Measurements from ENCODE around the gene SF3B6.
"Not testable (repeated sequence)": the region's sequence is repeated elsewhere in the genome, so short reads cannot be mapped to it uniquely, and the experiment has no call there.

Gene SF3B6

DNA sequence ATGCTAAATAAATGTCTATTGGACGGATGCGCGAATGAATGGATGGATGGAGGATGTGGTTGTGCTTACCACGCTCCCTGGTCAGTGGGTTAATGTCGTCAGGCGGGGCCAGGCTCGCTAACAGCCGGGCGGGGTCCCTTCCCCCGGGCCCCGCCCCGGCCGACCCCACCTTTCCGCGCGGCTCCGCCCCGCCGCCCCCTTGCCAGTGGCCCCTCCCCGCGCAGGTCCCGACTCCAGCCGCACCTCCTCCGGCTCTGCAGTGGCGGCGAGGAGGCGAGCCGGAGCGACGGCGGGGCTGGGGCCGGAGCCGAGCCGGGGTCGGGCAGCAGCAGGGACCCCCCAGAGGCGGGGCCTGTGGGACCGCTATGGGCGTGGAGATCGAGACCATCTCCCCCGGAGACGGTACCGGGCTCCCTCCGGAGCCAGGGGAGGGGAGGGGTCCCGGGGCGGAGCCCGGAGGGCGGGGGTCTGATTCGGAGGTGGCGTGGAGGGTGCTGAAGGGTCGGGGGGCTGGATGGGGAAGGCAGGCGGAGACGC is 26.6 kb downstream of the SF3B6 start, which contains the start of gene FKBP1B:
TSS of gene FKBP1B (plus strand) at position 257 of the 537 bp plus-strand sequence. CDS start at position 366, 109 bp downstream.
- peak; percentile 47 for DNase-seq

DNA sequence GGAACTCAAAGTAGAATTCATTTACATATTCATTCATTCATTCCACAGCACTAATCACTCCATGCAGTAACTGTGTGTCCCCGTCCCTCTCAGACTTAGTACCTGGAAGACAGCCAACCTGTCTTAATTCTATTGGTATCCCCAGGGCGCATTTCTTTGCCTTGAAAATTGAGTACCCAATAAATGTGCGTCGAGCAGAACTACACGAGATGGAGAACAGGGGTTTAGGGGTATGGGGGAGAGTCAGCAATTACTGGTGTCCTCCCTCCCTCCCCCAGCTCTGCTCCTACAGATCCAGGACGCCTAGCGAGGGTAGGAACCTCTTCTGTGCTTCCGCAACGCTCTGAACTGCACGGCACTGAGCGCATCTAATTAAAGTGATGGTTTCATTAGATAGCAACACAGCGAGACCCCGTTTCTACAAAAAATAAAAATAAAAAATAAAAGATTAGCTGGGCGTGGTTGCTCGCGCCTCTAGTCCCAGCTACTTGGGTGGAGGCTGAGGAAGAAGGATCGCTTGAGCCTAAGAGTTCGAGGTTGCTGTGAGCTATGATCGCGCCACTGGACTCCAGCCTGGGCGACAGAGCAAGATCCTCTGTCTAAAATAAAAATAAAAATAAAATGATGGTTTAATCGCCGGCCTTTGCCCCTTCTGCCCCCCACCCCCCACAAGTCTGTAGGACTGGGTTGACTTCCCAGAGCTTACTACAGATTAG is 27.2 kb downstream of the SF3B6 start:
- no peak for DNase-seq

DNA sequence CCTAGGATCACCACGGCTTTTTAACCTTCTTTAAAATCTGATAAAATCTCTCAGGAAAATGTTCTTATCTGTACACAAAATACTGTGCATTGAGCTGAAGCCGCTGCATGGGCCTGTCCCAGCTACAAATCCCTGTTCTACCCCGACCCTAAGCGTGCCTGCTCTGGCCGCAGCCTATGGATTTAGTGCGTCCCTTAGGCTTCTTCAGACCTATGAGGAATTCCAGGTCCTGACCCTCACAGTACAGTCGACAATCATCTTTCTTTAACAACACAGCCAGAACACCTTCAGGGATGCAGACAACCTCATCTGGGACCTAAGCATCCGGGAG is 28.5 kb downstream of the SF3B6 start:
- DNase-seq = no peak

DNA sequence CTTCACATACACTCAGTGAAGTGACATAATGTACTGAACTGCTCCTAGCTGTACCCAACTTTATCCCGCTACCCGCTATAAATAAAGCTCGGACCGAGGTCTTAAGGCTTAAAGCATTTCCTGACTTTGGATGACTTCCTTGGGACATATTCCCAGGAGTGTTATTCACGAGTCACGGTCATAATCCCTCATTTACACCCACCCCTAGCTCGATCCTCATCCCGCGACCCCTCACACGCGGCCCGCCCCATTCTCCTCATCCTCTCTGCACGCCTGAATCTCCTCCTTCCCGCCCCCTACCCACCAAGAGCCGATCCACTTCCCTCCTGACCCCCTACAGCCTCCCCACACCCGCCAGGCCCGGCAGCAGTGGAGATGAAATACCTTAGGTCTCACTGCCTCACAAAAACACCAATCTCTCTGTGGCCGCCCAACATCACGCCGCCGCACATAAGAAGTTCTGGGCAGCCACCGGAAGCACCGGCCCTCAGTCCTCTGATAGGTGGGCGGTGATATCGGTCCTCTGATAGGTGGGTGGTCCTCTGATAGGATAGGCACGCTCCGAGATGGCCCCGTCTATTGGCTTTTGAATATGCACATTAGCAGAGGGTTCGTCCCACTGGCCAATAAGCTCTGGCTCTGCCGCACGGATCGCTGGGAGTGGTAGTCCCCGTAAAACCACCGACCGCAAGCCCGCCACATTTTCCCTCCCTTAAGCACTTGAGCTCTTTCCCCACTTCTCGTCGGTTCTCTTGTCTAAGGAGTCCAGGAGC is 29.0 kb downstream of the SF3B6 start, which contains the start of gene WDCP:
TSS of gene WDCP (minus strand) at position 462 of the 773 bp plus-strand sequence. CDS start 7,897 bp downstream, outside the sequence.
- peak; percentile 91 for DNase-seq

DNA sequence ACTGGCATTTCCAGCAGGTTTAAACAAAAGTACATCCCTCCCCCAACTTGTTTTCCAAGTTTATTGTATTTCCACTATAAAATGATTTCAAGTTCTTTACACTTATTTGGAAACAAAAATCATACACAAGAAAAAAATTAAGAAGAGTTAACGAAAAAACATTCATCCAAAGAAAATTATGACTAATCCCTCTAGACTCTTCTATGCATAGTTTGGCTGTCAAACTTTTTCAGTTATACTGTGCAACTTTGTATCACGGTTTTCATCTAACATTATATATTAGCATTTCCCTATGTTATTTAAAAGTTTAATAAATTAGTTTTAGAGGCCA is 29.6 kb downstream of the SF3B6 start:
- DNase-seq = no peak

DNA sequence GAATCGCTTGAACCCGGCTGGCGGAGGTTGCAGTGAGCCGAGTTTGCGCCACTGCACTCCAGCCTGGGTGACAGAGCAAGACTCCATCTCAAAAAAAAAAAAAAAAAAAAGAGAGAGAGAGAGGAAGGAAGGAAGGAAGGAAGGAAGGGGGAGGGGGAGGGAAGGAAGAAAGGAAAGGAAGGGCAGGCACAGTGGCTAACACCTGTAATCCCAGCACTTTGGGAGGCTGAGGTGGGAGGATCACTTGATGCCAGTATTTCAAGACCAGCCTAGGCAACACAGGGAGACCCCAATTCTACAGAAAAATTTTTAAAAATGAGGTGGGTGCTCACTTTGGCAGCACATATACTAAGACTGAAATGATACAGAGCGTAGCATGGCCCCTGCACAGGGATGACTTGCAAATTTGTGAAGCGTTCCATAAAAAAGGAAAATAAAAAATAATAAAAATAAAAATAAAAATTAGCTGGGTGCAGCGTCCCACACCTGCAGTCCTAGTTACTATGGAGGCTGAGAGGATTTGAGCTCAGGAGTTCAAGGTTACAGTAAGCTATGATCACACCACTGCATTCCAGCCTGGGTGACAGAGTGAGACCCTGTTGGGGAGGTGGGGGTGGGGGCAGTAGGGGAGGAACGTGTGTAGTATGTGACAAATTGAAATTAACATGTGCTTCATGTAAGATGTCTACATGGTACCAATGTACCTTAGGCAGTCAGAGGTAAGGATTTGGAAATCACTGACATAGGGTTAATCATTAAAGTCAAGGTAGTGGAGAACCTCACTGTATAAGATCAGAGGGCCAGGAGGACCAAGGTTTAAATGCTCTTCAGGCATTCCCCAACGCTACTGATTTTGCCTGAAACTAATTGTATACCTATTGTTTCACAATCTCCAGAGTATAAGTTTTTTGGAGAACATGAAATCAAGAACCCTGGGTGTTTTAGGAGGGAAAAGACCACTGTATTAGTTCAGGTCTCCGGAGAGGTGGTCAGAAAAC is 30.3 kb downstream of the SF3B6 start:
- no peak for DNase-seq

DNA sequence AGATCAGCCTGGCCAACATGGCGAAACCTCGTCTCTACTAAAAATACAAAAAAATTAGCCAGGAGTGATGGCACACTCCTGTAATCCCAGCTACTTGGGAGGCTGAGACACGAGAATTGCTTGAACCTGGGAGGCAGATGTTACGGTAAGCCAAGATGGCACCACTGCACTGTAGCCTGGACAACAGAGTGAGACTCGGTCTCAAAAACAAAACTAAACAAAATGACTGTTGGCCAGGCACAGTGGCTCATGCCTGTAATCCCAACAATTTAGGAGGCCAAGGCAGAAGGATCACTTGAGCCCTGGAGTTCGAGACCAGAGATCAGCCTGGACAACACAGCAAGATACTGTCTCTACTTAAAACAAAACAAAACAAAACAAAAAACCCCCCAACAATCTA is 33.0 kb downstream of the SF3B6 start:
- not testable (repeated sequence) for DNase-seq

DNA sequence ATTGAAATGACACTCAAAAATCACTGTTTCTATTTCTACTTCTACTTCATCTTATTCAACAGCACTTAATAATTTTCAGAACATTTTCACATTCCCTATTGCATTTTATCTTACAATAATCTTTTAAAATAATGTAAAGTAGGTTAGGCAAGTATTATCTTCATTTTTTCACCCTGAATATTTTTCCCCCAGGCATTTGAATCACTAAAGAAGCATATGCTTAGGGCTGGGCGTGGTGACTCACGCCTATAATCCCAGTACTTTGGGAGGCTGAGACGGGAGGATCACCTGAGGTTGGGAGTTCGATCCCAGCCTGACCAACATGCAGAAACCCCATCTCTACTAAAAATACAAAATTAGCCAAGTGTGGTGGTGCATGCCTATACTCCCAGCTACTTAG is 35.6 kb downstream of the SF3B6 start:
- no peak for DNase-seq

DNA sequence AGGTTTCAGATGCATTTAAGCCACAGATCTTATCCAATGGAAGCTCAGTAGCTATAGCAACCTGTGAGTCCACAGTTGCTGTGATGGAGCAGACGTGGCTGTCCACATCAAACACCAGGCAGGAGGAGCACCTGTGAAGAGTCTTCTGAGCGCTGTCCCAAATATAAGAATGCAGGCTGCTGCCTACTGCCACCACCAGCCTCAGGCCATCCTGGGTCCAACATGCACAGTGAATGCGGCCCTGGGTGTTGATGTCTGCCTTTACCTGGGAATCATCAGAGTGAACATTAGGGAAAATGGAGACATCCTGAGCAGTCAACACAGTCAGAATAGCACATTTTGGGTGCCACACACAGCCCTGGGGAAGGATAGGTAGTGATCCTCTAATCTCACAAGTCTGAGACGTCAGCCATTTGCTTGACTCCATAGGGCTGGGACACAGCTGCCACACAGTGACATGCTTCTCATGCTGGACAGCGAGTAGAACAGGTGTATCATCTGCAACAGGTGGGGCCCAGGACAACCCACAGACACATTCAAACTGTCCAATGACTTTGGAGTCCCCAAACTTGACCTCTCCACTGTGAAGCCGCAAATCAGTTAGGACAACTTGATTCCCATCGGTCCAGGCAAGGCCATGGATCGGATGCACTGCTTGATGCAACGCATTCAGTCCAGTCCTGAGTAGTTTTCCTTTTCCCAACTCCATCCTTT is 37.2 kb downstream of the SF3B6 start:
- no peak for DNase-seq

DNA sequence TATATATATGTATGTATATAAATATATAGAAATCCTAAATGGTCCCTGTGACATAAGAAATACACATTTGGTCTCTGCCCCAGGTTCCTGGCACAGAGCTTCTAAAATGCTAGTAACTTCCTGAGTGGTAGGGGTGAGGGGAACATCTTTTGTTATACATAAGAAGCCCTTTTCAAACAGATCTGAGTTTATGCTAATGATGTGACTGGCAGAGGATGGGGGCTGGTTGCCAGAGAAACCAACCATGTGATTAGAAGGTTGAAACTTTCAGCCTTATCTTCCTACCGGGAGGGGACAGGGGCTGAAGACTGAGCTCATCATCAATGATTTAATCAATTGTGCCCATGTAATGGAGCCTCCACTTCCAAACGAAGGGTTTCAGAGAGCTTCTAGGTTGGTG is 49.9 kb downstream of the SF3B6 start:
- DNase-seq = no peak

DNA sequence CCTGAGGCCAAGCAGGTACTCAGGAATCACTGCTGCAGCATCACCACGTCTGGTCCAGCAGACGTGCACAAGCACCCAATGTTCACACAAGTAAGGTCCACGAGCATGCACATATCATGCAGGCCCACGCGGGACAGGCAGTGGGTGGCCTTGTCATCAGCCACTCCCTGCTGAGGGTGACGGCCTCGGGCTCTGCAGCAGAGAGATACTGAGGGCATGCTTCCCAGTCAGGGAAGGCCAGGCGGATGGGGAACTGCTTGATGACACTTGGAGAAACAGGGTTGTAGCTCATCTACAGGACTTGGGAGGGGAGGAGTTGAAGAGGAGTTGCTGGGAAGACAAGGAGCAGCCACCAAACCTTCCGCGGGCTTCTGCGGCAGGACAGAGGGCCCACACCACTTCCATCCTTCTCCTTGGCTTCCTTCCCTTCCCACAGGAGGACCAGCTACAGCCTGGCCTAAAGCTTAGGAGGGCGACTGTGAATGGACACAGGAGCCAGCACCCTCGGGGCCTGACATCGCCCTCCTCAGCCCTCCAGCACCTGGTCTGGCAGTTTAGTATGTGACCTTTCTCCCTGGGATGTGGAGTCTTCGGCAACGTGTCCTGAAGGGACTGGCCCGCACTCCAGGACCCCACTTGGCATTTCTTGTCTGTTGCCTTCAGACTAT is 51.0 kb downstream of the SF3B6 start:
- DNase-seq = no peak

DNA sequence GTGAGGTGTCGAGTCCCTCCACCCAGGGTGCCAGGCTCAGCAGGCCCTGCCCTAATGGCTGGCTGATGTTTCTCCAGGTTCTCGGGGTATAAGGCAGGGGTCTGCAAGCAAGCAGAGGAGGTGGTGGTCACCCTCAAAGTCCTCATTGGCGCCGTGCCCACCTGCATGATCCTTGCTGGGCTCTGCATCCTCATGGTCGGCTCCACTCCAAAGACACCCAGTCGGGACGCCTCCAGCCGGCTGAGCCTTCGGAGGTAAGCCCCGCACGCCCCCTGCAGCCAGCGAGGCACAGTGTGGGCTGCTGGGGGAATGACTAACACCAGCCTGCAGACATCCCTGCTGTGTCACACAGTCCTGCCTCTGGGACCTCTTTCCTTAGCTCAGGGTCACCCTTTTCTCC is 52.1 kb downstream of the SF3B6 start:
- no peak for DNase-seq

DNA sequence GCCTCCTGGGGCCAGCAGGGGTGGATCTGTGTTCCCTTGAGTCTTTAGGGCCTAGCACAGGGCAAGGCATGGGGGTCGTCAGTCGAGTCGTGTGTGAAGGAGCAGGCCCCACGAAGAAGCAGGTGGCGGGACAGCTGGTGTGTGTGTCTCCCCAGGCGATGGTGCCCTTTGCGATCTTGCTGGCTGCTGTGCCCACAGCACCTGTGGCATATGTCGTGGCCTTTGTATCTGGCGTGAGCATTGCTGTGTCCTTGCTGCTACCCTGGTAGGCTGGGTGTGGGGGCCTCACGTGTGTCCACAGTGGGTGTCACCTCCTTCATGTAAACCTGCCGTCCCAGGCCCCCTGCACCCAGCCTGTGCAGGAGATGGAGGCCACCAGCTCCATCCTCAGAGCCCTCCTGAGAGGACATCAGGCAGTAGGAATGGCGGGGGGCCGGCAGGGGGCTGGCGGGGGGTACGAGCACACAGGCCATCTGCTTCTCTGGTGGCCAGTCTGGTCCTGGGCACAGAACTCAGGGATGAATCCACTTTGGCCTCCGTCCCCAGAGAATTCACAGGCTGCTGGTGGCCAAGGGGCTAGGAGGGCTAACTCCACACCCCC is 53.1 kb downstream of the SF3B6 start:
- DNase-seq = no peak

DNA sequence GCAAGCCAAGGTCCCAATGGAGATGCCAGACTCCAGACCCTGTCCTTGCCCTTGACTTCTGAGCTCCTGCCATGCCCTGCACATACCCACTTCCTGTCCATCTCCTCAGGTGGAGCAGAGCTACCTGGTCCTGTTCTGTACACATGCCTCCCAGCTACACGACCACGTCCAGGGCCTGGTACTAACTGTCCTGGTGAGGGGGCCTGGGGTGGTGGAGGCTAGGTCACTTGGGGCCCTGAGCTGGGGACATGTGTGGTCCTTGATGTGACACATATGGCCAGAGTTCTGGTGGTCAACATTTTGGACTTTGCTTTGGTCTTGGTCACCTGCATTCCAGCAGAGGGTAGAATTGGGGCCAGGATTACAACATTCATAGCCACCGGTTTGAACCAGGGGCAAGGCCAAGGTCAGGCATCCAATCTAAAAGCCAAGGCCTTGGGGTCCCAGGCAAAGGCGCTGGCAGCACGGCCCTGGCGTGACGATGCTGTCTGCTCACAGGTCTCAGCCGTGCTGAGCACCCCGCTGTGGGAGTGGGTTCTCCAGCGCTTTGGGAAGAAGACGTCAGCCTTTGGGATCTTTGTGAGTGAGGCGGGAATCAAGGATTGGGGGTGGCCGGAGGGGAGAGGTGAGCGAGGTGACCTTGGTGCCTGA is 53.7 kb downstream of the SF3B6 start:
- no peak for DNase-seq

DNA sequence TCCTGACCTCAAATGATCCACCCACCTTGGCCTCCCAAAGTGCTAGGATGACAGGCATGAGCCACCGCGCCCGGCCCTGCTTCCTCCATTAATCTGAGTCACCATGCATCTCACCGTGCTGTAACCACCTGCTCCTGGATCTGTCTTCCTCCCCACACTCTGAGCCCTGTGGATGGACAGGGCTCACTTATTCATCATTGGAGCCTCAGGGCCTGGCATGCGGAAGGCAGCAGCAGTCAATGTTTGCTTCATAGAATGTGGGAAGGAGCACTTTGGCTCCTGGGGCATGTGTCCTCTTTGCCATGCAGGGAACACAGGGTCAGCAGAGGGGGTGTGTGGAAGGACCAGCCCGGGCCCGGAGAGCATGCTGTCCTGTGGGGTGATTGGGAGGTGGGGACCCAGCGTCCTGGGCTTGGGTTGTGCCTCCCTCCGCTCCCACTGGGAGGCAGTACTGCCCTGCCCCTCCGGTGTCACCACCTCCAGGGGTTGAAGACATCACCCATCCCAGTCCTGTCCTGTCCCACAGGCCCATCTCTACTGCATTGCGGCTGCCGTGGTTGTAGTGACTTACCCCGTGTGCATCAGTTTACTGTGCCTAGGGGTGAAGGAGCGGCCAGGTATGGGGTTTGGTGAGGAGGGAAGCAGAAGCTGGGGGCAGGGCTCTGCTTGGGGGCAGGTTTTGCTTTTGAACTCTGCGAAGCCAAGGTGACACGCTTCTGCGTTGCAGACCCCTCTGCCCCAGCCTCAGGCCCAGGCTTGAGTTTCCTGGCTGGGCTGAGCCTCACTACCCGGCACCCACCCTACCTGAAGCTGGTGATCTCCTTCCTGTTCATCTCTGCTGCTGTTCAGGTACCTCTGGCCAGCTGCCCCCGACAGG is 54.8 kb downstream of the SF3B6 start:
- DNase-seq = no peak

DNA sequence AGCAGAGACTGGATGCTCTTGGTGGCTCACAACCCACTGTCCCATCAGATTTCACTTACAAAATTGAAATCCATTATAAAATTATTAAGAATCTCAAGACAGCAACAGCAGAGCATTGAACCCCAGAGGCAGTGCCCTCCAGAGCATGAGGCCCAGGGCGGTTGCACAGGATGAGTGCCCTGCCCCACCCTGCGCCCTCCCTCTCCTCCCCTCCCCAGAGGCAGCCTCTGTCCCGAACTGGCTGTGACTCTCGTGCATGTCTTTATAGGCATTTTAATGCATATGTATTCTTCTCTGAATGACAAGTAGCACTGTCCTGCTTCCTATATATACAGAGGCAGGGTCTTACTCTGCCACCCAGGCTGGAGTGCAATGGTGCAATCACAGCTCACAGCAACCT is 55.9 kb downstream of the SF3B6 start:
- DNase-seq = no peak

DNA sequence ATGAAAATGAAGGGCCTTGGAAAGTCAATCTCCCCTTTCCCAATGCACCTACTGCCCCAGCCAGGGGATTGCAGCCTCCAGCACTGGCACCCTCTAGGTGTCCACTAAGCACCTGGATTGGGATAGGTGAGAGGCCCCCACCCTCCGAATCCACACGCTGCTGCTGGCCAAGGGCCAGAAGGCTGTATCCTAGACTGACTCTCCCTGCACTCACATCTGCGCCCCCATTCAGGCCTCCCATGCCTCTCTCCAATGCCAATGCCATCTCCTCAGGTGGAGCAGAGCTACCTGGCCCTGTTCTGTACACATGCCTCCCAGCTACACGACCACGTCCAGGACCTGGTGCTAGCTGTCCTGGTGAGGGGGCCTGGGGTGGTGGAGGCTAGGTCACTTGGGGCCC is 56.4 kb downstream of the SF3B6 start:
- DNase-seq = no peak

DNA sequence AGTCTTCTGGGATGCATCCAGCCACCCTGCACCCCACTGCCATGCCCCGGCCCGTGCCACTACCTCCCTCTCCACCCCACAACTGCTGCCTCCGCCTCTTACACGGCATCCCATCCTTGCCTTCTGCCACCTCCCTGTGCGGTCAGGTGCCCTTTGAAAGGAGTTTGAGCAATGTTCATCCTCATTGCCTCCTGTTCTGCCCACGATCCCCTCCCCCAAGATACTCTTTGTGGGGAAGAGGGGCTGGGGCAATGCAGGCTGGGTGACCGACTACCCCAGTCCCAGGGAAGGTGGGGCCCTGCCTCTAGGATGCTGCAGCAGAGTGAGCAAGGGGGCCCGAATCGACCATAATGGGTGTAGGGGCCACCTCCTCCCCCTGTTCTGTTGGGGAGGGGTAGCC is 57.9 kb downstream of the SF3B6 start:
- no peak for DNase-seq

DNA sequence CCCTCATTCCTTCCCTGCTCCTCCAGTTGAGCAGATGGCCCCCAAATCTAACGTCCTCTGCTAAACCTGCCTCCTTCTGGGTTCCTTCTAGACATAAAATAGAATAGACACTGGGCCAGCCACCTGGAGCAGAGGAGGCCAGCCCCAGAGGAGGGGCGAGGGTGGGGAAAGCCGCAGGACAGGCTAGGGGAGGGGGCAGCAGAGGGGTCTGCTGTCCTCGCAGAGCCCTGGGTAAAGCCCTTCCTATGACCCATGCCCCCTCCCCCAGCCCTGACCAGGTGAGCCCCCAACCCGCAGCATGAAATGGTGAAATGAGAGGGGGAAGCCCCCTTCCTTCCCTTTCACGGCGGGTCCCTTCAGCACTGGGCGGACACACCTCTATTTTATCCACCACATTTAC is 58.4 kb downstream of the SF3B6 start:
- DNase-seq = no peak

Measured in activated gamma-delta T cell treated with Interleukin-2 at 50 U/mL for 16 hours (primary cell).